HepG2 (cell line): ENCODE results near the gene DPP6.

Experiments
- ETV6 ChIP-seq: sonication (generic); formaldehyde crosslinking; conservative IDR thresholded peaks from 2 replicates; pipeline ENCODE4 v1.4.0; 2020; ENCODE audit warnings: missing genetic modification reagents
- EZH2 ChIP-seq: conservative IDR thresholded peaks from 2 replicates; pipeline ENCODE4 v1.6.1; 2012; ENCODE audit warnings: mild to moderate bottlenecking, low read depth, low read length, moderate library complexity
- FOXM1 ChIP-seq: sonication (generic); formaldehyde crosslinking; IDR thresholded peaks from 2 replicates; pipeline ENCODE4 v1.5.0; 2020; ENCODE audit warnings: missing genetic modification reagents
- GPN1 ChIP-seq: sonication (generic); formaldehyde crosslinking; IDR thresholded peaks from 2 replicates; pipeline ENCODE4 v1.5.1; 2020; ENCODE audit warnings: missing genetic modification reagents, borderline replicate concordance
- NR2F6 ChIP-seq, 2 experiments: IDR thresholded peaks; 2 replicates each; pipeline ENCODE4 v1.6.1; 2016; ENCODE audit warnings: antibody characterized with exemption in 1 of 2, mild to moderate bottlenecking in 1 of 2
- POLR2A ChIP-seq, 2 experiments: IDR thresholded peaks; 2 replicates each; pipeline ENCODE4 v1.6.1; 2011; ENCODE audit warnings: low read depth in 2 of 2, low read length in 2 of 2, mild to moderate bottlenecking in 1 of 2, moderate library complexity in 1 of 2; ENCODE audit not compliant: insufficient read depth in 1 of 2
- TCF7L2 ChIP-seq: IDR thresholded peaks from 2 replicates; pipeline ENCODE4 v1.6.1; 2011; ENCODE audit warnings: mild to moderate bottlenecking, low read depth, low read length, moderate library complexity
- ZBTB8A ChIP-seq: sonication (generic); formaldehyde crosslinking; IDR thresholded peaks from 2 replicates; pipeline ENCODE4 v1.4.0; 2020; ENCODE audit warnings: mild to moderate bottlenecking, low read depth, missing genetic modification reagents, borderline replicate concordance
- ZFP37 ChIP-seq: sonication (generic); formaldehyde crosslinking; IDR thresholded peaks from 2 replicates; pipeline ENCODE4 v1.4.0; 2020; ENCODE audit warnings: missing genetic modification reagents, borderline replicate concordance
- TF ChIP-seq, protein P1 (sequence below), 2 experiments: IDR thresholded peaks; 2 replicates each; pipeline ENCODE4 v1.6.1; 2011 to 2012; ENCODE audit warnings: low read length in 2 of 2, borderline replicate concordance in 1 of 2, low read depth in 1 of 2, mild to moderate bottlenecking in 1 of 2, moderate library complexity in 1 of 2
- TF ChIP-seq, protein P2 (sequence below): sonication (generic); formaldehyde crosslinking; IDR thresholded peaks from 2 replicates; pipeline ENCODE4 v1.4.0; 2020; ENCODE audit warnings: missing genetic modification reagents
- TF ChIP-seq, protein P3 (sequence below): sonication (generic); formaldehyde crosslinking; IDR thresholded peaks from 2 replicates; pipeline ENCODE4 v1.5.0; 2020; ENCODE audit warnings: mild to moderate bottlenecking, missing genetic modification reagents, moderate library complexity

DNA sequence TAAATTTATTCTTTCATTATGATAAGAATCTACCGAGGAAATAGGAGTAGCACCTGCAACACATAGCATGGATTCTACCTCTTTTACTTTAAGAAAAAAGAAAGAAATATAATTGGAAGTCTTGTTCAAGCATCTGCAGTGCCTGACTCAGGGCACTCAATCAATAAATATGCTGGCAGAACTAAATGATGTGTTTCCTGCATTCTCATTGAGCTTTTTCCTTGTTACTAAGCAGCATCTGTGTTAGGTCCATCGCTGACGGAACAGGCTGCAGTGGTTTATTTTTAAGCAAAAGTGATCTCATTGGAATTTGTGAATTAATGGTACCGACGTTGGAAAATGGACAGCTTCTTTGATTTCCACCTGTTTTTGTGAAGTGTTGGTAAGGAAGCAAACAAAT lies 417.5 kb downstream of the DPP6 start:
- no peak for TF ChIP-seq POLR2A (IDR thresholded peaks at IDR 0.05; ENCODE audit: insufficient read depth in 1 of 2, low read depth in 2 of 2, low read length in 2 of 2)
- TF ChIP-seq, protein P1, sequence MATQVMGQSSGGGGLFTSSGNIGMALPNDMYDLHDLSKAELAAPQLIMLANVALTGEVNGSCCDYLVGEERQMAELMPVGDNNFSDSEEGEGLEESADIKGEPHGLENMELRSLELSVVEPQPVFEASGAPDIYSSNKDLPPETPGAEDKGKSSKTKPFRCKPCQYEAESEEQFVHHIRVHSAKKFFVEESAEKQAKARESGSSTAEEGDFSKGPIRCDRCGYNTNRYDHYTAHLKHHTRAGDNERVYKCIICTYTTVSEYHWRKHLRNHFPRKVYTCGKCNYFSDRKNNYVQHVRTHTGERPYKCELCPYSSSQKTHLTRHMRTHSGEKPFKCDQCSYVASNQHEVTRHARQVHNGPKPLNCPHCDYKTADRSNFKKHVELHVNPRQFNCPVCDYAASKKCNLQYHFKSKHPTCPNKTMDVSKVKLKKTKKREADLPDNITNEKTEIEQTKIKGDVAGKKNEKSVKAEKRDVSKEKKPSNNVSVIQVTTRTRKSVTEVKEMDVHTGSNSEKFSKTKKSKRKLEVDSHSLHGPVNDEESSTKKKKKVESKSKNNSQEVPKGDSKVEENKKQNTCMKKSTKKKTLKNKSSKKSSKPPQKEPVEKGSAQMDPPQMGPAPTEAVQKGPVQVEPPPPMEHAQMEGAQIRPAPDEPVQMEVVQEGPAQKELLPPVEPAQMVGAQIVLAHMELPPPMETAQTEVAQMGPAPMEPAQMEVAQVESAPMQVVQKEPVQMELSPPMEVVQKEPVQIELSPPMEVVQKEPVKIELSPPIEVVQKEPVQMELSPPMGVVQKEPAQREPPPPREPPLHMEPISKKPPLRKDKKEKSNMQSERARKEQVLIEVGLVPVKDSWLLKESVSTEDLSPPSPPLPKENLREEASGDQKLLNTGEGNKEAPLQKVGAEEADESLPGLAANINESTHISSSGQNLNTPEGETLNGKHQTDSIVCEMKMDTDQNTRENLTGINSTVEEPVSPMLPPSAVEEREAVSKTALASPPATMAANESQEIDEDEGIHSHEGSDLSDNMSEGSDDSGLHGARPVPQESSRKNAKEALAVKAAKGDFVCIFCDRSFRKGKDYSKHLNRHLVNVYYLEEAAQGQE (IDR thresholded peaks at IDR 0.05; ENCODE audit: borderline replicate concordance in 1 of 2, low read depth in 1 of 2, low read length in 2 of 2): no peak
- TF ChIP-seq GPN1 (CRISPR knock-in tag): no peak
- TF ChIP-seq EZH2: no peak
- TF ChIP-seq TCF7L2: no peak
- TF ChIP-seq FOXM1 (CRISPR knock-in tag): no peak
- no peak for TF ChIP-seq ZBTB8A
- TF ChIP-seq, protein P2, sequence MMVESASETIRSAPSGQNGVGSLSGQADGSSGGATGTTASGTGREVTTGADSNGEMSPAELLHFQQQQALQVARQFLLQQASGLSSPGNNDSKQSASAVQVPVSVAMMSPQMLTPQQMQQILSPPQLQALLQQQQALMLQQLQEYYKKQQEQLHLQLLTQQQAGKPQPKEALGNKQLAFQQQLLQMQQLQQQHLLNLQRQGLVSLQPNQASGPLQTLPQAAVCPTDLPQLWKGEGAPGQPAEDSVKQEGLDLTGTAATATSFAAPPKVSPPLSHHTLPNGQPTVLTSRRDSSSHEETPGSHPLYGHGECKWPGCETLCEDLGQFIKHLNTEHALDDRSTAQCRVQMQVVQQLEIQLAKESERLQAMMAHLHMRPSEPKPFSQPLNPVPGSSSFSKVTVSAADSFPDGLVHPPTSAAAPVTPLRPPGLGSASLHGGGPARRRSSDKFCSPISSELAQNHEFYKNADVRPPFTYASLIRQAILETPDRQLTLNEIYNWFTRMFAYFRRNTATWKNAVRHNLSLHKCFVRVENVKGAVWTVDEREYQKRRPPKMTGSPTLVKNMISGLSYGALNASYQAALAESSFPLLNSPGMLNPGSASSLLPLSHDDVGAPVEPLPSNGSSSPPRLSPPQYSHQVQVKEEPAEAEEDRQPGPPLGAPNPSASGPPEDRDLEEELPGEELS (CRISPR knock-in tag): no peak
- no peak for TF ChIP-seq NR2F6 (IDR thresholded peaks at IDR 0.05)
- no peak for TF ChIP-seq NR2F6 (CRISPR knock-in tag; IDR thresholded peaks at IDR 0.05)
- TF ChIP-seq ETV6 (CRISPR knock-in tag): no peak
- TF ChIP-seq, protein P3, sequence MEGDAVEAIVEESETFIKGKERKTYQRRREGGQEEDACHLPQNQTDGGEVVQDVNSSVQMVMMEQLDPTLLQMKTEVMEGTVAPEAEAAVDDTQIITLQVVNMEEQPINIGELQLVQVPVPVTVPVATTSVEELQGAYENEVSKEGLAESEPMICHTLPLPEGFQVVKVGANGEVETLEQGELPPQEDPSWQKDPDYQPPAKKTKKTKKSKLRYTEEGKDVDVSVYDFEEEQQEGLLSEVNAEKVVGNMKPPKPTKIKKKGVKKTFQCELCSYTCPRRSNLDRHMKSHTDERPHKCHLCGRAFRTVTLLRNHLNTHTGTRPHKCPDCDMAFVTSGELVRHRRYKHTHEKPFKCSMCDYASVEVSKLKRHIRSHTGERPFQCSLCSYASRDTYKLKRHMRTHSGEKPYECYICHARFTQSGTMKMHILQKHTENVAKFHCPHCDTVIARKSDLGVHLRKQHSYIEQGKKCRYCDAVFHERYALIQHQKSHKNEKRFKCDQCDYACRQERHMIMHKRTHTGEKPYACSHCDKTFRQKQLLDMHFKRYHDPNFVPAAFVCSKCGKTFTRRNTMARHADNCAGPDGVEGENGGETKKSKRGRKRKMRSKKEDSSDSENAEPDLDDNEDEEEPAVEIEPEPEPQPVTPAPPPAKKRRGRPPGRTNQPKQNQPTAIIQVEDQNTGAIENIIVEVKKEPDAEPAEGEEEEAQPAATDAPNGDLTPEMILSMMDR (CRISPR knock-in tag): no peak
- TF ChIP-seq ZFP37 (CRISPR knock-in tag): no peak
